DMS114 treated with DMSO at 0.1 percent for 48 hours (cell line): ENCODE results near the gene CIART.
A peak's percentile ranks its signal among the peaks of the same experiment; 100 is the strongest.

Source experiments
- DNase-seq: peaks from one replicate; lab custom pipeline; 2025; ENCODE audit not compliant: unreplicated experiment; lab: John Stamatoyannopoulos, UW

CIART gene

GRCh38 chr1:150261367-150261766, 21.0 kb upstream of the CIART start:
- no peak for DNase-seq

DNA sequence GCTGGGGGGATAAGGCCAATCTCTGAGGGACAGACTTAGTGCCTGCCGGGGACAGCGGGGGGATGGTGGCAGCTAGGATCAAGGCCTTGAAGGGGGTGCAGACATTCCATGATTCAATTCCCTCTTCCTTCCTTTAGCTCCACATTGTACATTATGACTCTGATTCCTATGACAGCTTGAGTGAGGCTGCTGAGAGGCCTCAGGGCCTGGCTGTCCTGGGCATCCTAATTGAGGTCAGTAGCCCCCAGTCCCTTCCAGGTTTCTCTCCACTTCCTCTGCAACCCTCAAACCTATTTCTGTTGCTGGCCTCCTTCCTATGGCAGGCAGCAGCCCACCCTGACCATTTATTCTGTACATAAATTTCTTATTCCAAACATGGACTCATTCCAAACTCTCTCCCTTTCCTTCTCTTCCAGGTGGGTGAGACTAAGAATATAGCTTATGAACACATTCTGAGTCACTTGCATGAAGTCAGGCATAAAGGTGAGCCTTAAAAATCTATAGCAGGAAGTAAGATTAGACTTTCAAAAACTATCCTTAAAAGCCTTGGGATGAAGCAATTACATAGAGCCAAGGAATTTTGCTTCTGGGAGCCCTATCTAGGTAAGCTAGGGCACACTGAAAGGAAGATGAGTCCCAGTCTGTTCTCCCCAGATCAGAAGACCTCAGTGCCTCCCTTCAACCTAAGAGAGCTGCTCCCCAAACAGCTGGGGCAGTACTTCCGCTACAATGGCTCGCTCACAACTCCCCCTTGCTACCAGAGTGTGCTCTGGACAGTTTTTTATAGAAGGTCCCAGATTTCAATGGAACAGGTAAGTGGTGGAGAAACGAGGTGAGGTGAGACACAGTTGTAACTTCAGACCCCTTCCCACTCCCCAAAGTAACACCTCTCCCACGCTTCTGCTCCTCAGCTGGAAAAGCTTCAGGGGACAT, 19.7 kb upstream of the CIART start:
- DNase-seq, result no peak

- DNase-seq, result no peak
Measured at GRCh38 chr1:150263549-150263948, 18.8 kb upstream of the CIART start.

GRCh38 chr1:150267896-150268295, 14.5 kb upstream of the CIART start:
- no peak for DNase-seq

GRCh38 chr1:150268340-150268704, 14.0 kb upstream of the CIART start:
- DNase-seq, result no peak

DNA sequence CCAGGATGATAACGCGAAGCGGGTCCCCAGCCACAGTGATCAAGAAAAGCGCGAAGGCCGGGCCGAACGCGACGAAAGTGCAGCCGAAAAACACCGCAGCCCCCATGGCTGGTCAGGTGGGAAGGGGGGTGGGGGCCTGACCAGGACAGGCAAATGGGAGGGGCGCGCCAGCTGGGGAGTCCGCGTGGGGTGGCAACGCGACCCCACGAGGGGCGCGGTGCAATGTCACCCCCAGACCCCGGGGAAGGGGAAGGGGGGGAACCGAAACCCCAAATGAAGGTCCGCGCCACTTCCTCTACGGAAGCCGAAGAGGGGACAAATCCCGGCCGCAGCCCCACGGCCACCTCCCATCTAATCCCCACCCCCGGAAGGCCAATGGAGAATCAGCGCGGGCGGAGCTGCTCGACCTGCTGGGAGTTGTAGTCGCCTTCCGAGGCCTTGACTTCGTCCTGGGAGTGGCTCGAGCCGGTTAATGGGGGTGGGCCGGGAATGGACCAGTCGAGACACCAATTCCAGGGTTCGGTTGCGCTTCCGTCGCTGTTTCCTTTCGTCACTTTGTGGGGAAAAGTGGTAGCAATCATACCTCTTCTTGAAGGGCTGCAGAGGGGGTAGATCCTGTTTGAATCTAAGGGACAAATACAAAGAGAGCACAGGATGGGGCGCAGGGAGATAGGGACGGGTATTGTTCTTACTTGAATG, 13.5 kb upstream of the CIART start, which contains the start of gene APH1A:
TSS of gene APH1A (minus strand) at position 312 of the 699 bp plus-strand sequence. CDS start at position 106, 206 bp downstream.
- DNase-seq, result peak; percentile 99

DNA sequence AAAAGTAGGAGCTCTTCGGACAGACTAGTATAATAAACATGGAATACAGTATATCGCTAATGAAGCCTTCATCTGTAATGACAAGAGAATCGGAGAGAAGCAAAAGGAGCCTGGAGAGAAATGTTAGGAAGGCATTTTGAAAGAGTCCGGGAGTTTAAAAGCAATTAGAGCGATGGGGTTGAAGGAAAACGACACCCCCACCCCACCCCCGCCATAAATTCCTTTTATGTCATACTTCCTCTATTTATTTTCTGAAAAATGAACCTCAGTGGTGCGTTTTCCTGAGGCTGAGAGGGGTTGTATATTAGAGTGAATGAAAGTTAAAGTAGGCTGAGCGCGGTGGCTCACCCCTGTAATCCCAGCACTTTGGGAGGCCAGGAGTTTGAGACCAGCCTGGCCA, 12.9 kb upstream of the CIART start:
- no peak for DNase-seq

- DNase-seq, result no peak
Measured at GRCh38 chr1:150271291-150271959, 10.9 kb upstream of the CIART start.

GRCh38 chr1:150273311-150273710, 9.0 kb upstream of the CIART start:
- no peak for DNase-seq

DNA sequence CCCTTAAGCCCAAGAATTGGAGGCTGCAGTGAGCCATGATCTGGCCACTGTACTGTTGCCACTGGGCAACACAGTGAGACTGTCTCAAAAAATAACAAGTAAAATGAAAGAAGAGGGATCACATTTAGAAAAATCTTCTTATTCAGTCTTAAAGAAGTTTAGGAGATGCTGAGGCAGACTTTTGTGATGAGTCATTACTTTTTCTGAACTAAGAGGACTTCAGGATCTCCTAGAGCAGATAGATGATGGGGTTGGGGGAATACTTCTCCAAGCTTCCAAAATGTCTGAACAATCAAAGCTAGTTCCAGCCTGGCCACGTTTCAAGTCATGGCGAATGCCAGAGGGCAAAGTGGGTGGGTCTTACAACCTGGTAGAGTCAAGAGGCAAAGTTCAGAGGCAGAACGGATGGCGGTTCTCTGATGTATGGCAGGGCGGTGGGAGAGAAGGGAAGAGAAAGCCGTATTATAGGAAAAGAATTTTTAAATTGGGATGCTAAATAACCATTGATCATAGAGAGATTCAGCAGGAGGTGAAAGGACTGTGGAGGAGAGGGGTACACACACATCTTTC, 2.1 kb upstream of the CIART start:
- DNase-seq, result no peak

GRCh38 chr1:150281221-150281757, 1.1 kb upstream of the CIART start:
- peak; percentile 87 for DNase-seq

DNA sequence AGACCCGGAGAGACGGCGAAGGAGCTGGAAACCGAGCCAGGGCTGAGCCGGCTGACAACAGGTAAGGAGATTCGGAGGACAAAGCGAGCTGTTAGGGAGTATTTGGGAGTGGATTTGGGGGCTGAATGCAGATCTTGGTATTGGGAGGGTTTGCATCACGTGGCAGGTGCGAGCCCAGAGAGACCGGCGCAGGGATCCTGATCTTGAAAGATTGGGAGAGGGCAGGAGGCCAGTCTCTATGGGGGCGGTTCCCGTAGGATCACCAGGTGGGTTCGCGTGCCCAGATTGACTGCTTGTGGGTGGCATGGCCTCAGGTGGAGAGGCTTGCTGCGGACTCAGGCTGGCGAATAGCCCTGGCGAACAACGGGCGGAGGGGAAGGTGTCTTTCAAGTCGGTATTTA, 204 bp downstream of the CIART start:
- DNase-seq, result no peak

GRCh38 chr1:150283260-150283659, 906 bp downstream of the CIART start:
- no peak for DNase-seq

DNA sequence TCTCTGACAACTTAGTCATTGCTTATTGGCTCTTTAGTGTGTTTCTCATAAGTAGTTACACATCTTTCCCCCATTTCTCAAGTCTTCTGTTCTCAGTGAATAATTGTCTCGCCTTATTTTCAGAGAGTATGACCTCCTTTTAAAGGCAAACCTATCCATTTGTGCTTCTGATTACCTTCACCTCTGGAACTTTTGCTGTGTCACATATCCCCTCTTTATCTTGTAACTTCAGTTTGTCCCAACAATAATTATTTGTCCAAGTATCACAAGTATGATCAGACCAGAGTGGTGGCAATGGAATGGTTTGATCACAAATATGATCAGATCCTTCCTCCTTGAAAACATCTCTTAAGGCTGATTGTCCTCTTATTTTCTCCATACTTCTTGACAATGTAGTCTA, 6.0 kb downstream of the CIART start:
- DNase-seq, result no peak

DNA sequence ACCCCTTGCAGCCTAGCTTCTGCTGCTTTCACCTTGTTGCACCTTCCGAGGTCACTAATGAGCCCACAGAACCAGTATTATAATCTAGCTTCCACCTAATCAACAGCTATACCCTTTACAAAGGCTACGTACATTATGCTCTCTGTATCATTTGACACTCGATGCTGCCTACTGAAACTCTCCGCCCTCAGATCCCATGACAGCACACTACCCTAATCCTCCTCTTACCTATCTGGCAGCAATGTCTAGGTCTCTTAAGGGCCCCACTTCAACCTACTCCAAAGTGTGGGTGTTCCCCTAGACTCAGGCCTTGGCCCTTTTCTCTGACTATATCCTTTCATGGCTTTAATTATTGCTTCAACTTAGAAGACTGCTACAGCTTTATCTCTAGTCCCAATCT, 6.5 kb downstream of the CIART start:
- DNase-seq, result no peak

- DNase-seq, result peak; percentile 98
Measured at GRCh38 chr1:150293433-150294253, 11.3 kb downstream of the CIART start, which contains the start of gene MRPS21. MRPS21 (plus strand) TSS chr1:150293861; CDS start chr1:150294367, 506 bp downstream.

DNA sequence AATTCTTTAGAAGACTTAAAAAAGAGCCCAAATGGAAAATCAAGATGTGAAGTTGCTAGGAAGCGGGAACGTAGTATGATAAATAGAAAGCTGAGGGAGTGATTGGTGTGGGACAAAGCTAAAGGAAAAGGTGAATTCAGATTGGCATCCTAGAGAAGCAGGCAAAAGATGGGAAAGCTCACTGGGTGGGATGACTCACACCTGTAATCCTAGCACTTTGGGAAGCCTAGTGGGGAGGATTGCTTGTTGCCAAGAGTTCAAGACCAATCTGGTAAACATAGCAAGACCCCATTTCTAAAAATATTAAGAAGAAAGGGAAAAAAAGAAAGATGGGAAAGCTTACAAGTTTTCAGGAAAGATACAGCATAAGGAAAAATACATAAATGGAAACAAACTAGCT, 13.1 kb downstream of the CIART start:
- DNase-seq, result no peak

DNA sequence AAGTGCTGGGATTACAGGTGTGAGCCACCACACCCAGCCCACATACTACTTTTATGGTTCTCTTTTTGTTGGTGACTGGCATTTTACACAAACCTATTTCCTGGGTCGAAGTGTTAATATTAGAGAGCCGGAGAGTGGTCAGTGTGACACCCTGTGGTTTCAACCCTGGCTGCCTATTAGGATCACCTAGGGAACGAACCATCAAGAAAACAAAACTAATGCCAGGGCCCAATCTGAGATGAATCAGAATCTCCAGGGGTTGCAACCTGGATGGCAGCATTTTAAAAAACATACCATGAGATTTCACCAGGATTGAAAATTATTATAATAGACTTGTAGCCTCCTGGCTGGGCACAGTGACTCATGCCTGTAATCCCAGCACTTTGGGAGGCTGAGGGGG, 17.4 kb downstream of the CIART start:
- DNase-seq, result no peak

- no peak for DNase-seq
Measured at GRCh38 chr1:150302338-150302737, 20.0 kb downstream of the CIART start.

- DNase-seq, result no peak
Measured at GRCh38 chr1:150302902-150303301, 20.5 kb downstream of the CIART start.
